Adipocyte (in vitro differentiated cells): ENCODE measurements around the gene ALDOC.
A peak's percentile ranks its signal among the peaks of the same experiment; 100 is the strongest.

Source experiments
- DNase-seq: peaks from one replicate; pipeline ENCODE4 v3.0.0-alpha.2; 2015; ENCODE audit warnings: low read depth
- H3K27me3 ChIP-seq: replicated peaks from 2 replicates; pipeline ENCODE4 v1.7.0; 2013; ENCODE audit warnings: mild to moderate bottlenecking, low read length, moderate library complexity; ENCODE audit not compliant: control insufficient read depth, insufficient read depth
- H3K36me3 ChIP-seq: 2 replicates; pipeline ENCODE4 v1.7.0; 2013; ENCODE audit warnings: low read length, mild to moderate bottlenecking, moderate library complexity; ENCODE audit not compliant: control insufficient read depth, insufficient read depth, severe bottlenecking
- H3K4me1 ChIP-seq: 2 replicates; pipeline ENCODE4 v1.7.0; 2013; ENCODE audit warnings: mild to moderate bottlenecking, low read length, moderate library complexity; ENCODE audit not compliant: control insufficient read depth, insufficient read depth
- H3K4me3 ChIP-seq: 2 replicates; pipeline ENCODE4 v1.7.0; 2013; ENCODE audit warnings: mild to moderate bottlenecking, low read length, moderate library complexity
- H3K9ac ChIP-seq: 2 replicates; pipeline ENCODE4 v1.7.0; 2013; ENCODE audit warnings: mild to moderate bottlenecking, low read length, moderate library complexity
- H3K9me3 ChIP-seq: 2 replicates; pipeline ENCODE4 v1.7.0; 2013; ENCODE audit warnings: mild to moderate bottlenecking, low read length, moderate library complexity; ENCODE audit not compliant: control insufficient read depth

ALDOC gene

DNA sequence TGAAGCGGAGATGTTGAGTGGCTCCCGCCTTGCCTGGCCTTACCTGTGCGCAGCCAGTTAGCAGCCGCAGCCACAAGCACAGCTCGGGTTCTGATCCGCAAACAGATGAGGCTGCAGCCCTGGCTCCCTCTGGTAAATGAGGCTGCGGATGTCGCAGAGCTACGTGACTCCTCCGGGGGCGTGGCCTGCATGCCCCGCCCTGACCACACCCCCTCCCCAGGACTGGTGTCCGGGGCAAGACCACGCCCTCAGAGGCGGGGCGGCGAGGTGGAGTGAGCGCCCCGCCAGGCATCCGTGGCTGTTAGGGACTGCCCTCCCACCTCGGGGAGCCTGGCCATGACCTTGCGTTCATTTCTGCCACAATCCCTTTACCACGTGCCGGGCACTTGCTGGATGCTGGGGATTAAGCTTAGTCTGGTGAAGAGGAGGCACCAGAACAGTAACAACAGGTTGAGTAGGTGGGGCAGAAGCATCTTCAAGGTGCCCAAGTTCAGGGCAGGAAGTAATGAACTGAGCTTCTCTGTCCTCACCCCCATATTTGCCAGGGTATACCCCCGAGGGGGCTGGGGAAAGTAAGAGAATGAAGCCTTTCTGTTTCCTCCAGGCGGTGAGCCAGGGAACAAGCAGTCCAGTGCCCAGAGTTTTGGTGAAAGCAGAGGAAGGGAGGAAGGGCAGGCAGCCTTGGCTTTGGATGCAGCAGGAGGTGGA is at the start of gene ALDOC:
ALDOC (minus strand) TSS at position 138 of the 708 bp plus-strand sequence. CDS start 1,363 bp downstream, outside the sequence.
- peaks cover 16% of the 10 kb centered on the region for H3K4me1 ChIP-seq
- H3K4me3 ChIP-seq, result peak within 1 kb of the TSS; percentile 67
- no peaks in the 10 kb centered on the region for H3K27me3 ChIP-seq
- H3K36me3 ChIP-seq, result peaks cover 3% of the 10 kb centered on the region
- no peaks in the 10 kb centered on the region for H3K9me3 ChIP-seq
- DNase-seq, result peak; percentile 95
- no peak within 1 kb of the TSS for H3K9ac ChIP-seq

- Histone ChIP-seq H3K27me3 (no peaks in the 10 kb centered on the region), H3K9me3 (no peaks in the 10 kb centered on the region), H3K9ac (no peak overlapping the region), H3K4me1 (no peaks in the 10 kb centered on the region), H3K36me3 (peaks cover 76% of the 10 kb centered on the region), H3K4me3 (no peak overlapping the region)
- DNase-seq, result no peak
Observed at GRCh38 chr17:28624148-28624547, 47.5 kb upstream of the ALDOC start.

GRCh38 chr17:28623696-28624095 is 47.0 kb upstream of the ALDOC start:
- H3K36me3 ChIP-seq, result peaks cover 81% of the 10 kb centered on the region
- no peak for DNase-seq
- no peak overlapping the region for H3K4me3 ChIP-seq
- H3K4me1 ChIP-seq, result no peaks in the 10 kb centered on the region
- no peaks in the 10 kb centered on the region for H3K9me3 ChIP-seq
- no peaks in the 10 kb centered on the region for H3K27me3 ChIP-seq
- H3K9ac ChIP-seq, result no peak overlapping the region

DNA sequence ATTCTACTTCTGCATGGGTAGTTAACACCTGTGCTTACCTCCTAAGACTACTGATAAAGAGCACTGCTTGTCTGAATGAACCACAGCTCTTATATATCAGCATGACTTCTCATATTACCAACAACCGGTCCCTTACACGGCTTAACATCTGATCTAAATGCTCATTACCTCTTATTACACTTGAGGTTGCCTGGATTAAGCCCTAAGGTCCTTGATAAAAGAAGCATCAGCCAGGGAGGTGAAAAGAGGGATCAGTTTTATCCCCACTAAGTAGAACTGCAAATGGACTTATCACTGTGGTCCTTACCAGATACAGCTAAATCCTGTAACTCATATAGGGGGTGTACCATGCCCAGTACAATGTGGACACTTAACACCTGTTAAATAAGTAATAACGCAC is 45.5 kb upstream of the ALDOC start:
- Histone ChIP-seq H3K4me1 (no peaks in the 10 kb centered on the region), H3K4me3 (no peak overlapping the region), H3K9me3 (no peaks in the 10 kb centered on the region), H3K27me3 (no peaks in the 10 kb centered on the region), H3K9ac (no peak overlapping the region), H3K36me3 (peaks cover 87% of the 10 kb centered on the region)
- DNase-seq, result no peak

DNA sequence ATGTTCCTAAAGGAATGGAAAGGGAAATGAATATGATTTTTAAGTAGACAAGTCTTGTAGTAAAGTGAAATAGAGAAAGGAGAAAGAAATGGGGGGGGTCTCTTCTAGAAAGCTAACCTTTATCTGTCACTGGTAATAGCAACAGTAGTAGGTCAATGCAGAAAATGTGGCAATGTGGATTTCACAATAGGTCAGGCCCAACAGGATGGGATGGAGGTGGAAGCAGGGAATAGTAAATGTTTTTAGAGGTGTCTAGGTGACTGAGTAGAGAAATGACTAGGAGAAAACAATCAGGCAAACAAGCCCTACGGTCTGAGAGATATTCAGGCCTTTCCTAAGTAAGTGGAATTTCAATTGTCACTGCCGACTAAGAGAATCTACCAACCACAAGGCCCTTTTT is 43.3 kb upstream of the ALDOC start:
- Histone ChIP-seq H3K9me3 (no peaks in the 10 kb centered on the region), H3K4me1 (no peaks in the 10 kb centered on the region), H3K36me3 (peaks cover 98% of the 10 kb centered on the region), H3K4me3 (no peak overlapping the region), H3K9ac (no peak overlapping the region), H3K27me3 (no peaks in the 10 kb centered on the region)
- DNase-seq, result no peak

GRCh38 chr17:28618464-28618863 is 41.8 kb upstream of the ALDOC start:
- Histone ChIP-seq H3K9me3 (no peaks in the 10 kb centered on the region), H3K27me3 (no peaks in the 10 kb centered on the region), H3K36me3 (peaks cover 92% of the 10 kb centered on the region), H3K9ac (no peak overlapping the region), H3K4me3 (no peak overlapping the region), H3K4me1 (no peaks in the 10 kb centered on the region)
- no peak for DNase-seq

DNA sequence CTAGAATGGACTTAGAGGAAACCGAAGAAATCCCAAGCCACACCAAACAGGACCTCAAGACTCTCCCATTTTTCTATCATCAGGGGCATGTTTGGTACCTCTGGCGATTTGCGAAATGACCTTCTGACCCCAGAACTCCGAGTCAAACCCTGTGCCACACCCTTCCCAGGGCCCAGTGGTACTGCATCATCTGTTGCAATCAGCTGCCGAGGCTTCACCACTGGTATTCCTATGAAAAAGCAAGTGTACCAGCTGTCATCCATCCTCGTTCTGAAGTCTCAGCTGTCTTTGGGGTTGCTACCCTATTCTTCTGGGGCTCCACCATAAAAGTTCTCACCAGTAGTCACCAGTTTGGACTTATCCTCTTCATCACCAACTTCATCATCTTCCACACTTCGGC is 39.6 kb upstream of the ALDOC start:
- H3K4me3 ChIP-seq, result no peak overlapping the region
- H3K9ac ChIP-seq, result no peak overlapping the region
- H3K36me3 ChIP-seq, result peaks cover 75% of the 10 kb centered on the region
- DNase-seq, result no peak
- H3K27me3 ChIP-seq, result no peaks in the 10 kb centered on the region
- H3K4me1 ChIP-seq, result no peaks in the 10 kb centered on the region
- no peaks in the 10 kb centered on the region for H3K9me3 ChIP-seq

GRCh38 chr17:28615260-28615940 is 38.7 kb upstream of the ALDOC start:
- Histone ChIP-seq H3K9me3 (no peaks in the 10 kb centered on the region), H3K4me1 (peaks cover 1% of the 10 kb centered on the region), H3K27me3 (no peaks in the 10 kb centered on the region), H3K4me3 (no peak overlapping the region), H3K36me3 (peaks cover 71% of the 10 kb centered on the region), H3K9ac (no peak overlapping the region)
- no peak for DNase-seq

GRCh38 chr17:28613931-28614381 is 37.3 kb upstream of the ALDOC start, which contains the start of gene RSKR:
Gene RSKR (minus strand): TSS chr17:28614185. CDS start chr17:28614161, 24 bp downstream.
- peaks cover 3% of the 10 kb centered on the region for H3K4me1 ChIP-seq
- H3K9me3 ChIP-seq, result no peaks in the 10 kb centered on the region
- no peak within 1 kb of the TSS for H3K9ac ChIP-seq
- no peak within 1 kb of the TSS for H3K4me3 ChIP-seq
- H3K36me3 ChIP-seq, result peaks cover 60% of the 10 kb centered on the region
- no peaks in the 10 kb centered on the region for H3K27me3 ChIP-seq
- peak; percentile 4 for DNase-seq

DNA sequence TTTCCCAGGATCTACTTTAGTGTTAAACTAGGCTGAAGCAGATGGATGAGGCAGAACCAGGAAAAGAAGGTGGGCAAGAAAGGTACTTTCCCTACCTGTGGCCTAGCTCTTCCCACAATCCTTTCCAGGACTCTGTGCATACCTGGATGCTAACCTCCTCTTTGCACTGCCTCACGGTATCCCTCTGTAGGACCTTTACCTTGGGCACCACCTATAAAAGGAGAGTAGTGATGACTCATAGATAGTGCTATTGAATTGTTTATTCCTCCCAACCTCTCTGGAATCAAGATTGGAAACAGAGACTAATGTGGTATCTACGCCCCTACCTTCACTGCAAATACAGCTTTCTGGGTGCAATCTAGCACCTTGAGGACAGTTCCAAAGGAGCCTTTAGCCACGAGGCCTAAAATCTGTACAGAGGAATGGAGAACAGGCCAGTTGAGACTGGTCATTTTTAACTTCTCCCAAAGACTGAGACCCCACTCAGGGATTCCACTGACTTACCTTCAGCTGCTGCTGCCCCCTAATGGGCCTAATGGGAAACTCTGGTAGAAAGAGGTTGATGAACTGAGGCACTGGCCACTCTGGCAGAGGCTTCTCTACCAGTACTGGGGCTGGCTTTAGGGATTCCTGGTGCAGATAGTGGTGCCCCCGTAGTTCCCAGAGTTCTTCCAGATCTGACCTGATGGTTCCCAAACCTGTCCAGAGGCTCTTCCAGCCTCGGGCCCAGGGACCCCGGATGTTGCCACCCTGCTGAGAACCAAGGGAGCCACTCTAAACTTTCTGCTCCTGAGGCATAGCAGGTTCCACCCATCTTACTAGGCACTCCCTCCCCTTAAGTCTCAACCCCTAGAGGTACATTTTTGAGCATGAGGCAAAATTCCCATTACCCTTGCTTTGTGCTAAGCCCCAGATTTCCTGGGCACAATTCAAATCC is 36.5 kb upstream of the ALDOC start:
- Histone ChIP-seq H3K4me1 (peaks cover 3% of the 10 kb centered on the region), H3K27me3 (no peaks in the 10 kb centered on the region), H3K36me3 (peaks cover 53% of the 10 kb centered on the region), H3K4me3 (no peak overlapping the region), H3K9ac (no peak overlapping the region), H3K9me3 (no peaks in the 10 kb centered on the region)
- DNase-seq, result peak; percentile 64

DNA sequence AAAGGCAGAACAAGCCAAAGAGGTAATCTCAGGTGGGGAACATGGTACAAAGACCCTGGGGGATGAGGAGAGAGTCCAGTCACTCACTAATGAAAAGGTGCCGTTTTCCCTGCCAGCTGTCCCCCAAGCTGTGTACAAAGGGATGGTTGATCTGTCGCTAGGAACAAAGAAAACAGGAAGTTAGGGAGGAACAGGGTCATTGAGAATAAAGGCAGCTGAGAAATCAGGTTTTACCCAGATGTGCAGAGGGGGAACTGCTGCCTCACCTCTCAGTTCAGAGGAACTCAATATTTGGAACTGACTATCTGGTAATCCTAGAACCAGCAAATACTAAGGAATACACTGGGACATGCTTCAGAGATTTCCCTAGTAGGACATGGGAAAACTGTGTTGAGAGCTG is 35.8 kb upstream of the ALDOC start:
- Histone ChIP-seq H3K27me3 (no peaks in the 10 kb centered on the region), H3K9me3 (no peaks in the 10 kb centered on the region), H3K4me3 (no peak overlapping the region), H3K4me1 (peaks cover 3% of the 10 kb centered on the region), H3K36me3 (peaks cover 47% of the 10 kb centered on the region), H3K9ac (no peak overlapping the region)
- DNase-seq, result no peak
